ENCODE results near the gene USP17L22.
"Not testable (repeated sequence)": the region's sequence is repeated elsewhere in the genome, so short reads cannot be mapped to it uniquely, and the experiment has no call there.

USP17L22 gene

GRCh38 chr4:9267319-9267718 is at the start of gene USP17L22:
USP17L22 (plus strand) TSS chr4:9267619; CDS start chr4:9267619, 0 bp downstream.
- not testable (repeated sequence) for H3K27me3 ChIP-seq (ENCODE audit: insufficient read depth, low read length, poor library complexity); ATAC-seq (ENCODE audit: insufficient read depth, low read depth)

GRCh38 chr4:9219852-9220251 is 47.6 kb upstream of the USP17L22 start, which contains the start of gene USP17L12:
USP17L12 (plus strand) TSS chr4:9220152; CDS start chr4:9220152, 0 bp downstream.
- not testable (repeated sequence) for ATAC-seq (ENCODE audit: insufficient read depth, low read depth); DNase-seq; H4K20me1 ChIP-seq (ENCODE audit: insufficient read depth, low read length); H3K27me3 ChIP-seq (ENCODE audit: insufficient read depth, low read length, poor library complexity); H3K9me3 ChIP-seq (ENCODE audit: insufficient read depth, low read length, severe bottlenecking); H3K79me2 ChIP-seq (ENCODE audit: insufficient read depth, low read length); H3K36me3 ChIP-seq (ENCODE audit: insufficient read depth, low read length); H3K4me3 ChIP-seq (ENCODE audit: low read depth in 1 of 2, low read length in 2 of 2); H3K4me1 ChIP-seq (ENCODE audit: insufficient read depth, low read length); H2AFZ ChIP-seq (ENCODE audit: low read depth, low read length); H3K9ac ChIP-seq (ENCODE audit: low read depth, low read length); H3K27ac ChIP-seq (ENCODE audit: low read length); H3K4me2 ChIP-seq (ENCODE audit: insufficient read depth, low read length)

More at GRCh38 chr4:9267319-9267718, at the start of gene USP17L22:
- not testable (repeated sequence) for H3K4me3 ChIP-seq (ENCODE audit: low read depth in 1 of 2, low read length in 2 of 2); H3K36me3 ChIP-seq (ENCODE audit: insufficient read depth, low read length); H3K4me1 ChIP-seq (ENCODE audit: insufficient read depth, low read length); H3K9me3 ChIP-seq (ENCODE audit: insufficient read depth, low read length, severe bottlenecking); DNase-seq; H3K4me2 ChIP-seq (ENCODE audit: insufficient read depth, low read length); H2AFZ ChIP-seq (ENCODE audit: low read depth, low read length); H3K9ac ChIP-seq (ENCODE audit: low read depth, low read length); H4K20me1 ChIP-seq (ENCODE audit: insufficient read depth, low read length); H3K79me2 ChIP-seq (ENCODE audit: insufficient read depth, low read length); H3K27ac ChIP-seq (ENCODE audit: low read length)

- H3K27me3 ChIP-seq (ENCODE audit: insufficient read depth, low read length, poor library complexity); H3K4me2 ChIP-seq (ENCODE audit: insufficient read depth, low read length); H3K27ac ChIP-seq (ENCODE audit: low read length); H2AFZ ChIP-seq (ENCODE audit: low read depth, low read length); H3K79me2 ChIP-seq (ENCODE audit: insufficient read depth, low read length); H4K20me1 ChIP-seq (ENCODE audit: insufficient read depth, low read length); H3K9me3 ChIP-seq (ENCODE audit: insufficient read depth, low read length, severe bottlenecking); ATAC-seq (ENCODE audit: insufficient read depth, low read depth); H3K36me3 ChIP-seq (ENCODE audit: insufficient read depth, low read length); H3K4me3 ChIP-seq (ENCODE audit: low read depth in 1 of 2, low read length in 2 of 2); DNase-seq; H3K4me1 ChIP-seq (ENCODE audit: insufficient read depth, low read length); H3K9ac ChIP-seq (ENCODE audit: low read depth, low read length): not testable (repeated sequence)
Measured at GRCh38 chr4:9224596-9224995, 42.8 kb upstream of the USP17L22 start, which contains the start of gene USP17L13. USP17L13 (plus strand) TSS chr4:9224896; CDS start chr4:9224896, 0 bp downstream.

GRCh38 chr4:9230249-9230648 is 37.2 kb upstream of the USP17L22 start:
- not testable (repeated sequence) for H4K20me1 ChIP-seq (ENCODE audit: insufficient read depth, low read length); H3K4me3 ChIP-seq (ENCODE audit: low read depth in 1 of 2, low read length in 2 of 2); H3K27me3 ChIP-seq (ENCODE audit: insufficient read depth, low read length, poor library complexity); H3K4me2 ChIP-seq (ENCODE audit: insufficient read depth, low read length); H3K9me3 ChIP-seq (ENCODE audit: insufficient read depth, low read length, severe bottlenecking); DNase-seq; H3K36me3 ChIP-seq (ENCODE audit: insufficient read depth, low read length); H3K27ac ChIP-seq (ENCODE audit: low read length); H3K79me2 ChIP-seq (ENCODE audit: insufficient read depth, low read length); H3K9ac ChIP-seq (ENCODE audit: low read depth, low read length); H2AFZ ChIP-seq (ENCODE audit: low read depth, low read length); ATAC-seq (ENCODE audit: insufficient read depth, low read depth); H3K4me1 ChIP-seq (ENCODE audit: insufficient read depth, low read length)

DNA sequence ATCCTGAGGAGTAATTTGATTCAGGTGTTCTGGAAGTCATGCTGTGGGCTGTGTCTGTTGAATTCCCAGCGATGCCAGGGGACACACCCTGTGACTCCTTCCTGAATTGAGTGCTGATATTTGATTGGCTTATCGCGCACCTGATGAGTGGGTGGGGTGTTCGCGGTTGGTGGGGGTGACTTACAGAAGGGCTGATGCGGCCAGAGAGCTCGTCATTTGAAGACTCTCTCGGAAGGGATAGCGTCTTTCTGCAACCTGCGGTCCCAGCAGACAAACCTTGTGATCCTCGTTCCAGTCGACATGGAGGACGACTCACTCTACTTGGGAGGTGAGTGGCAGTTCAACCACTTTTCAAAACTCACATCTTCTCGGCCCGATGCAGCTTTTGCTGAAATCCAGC is 33.3 kb upstream of the USP17L22 start, which contains the start of gene USP17L15:
Gene USP17L15, plus strand, starts transcription at position 301 of the 400 bp plus-strand sequence. Its CDS starts 0 bp downstream, at position 301.
- not testable (repeated sequence) for ATAC-seq (ENCODE audit: insufficient read depth, low read depth); H3K4me2 ChIP-seq (ENCODE audit: insufficient read depth, low read length); H3K79me2 ChIP-seq (ENCODE audit: insufficient read depth, low read length)

GRCh38 chr4:9238461-9238860 is 29.0 kb upstream of the USP17L22 start:
- DNase-seq; H3K9ac ChIP-seq (ENCODE audit: low read depth, low read length); H2AFZ ChIP-seq (ENCODE audit: low read depth, low read length); H3K4me1 ChIP-seq (ENCODE audit: insufficient read depth, low read length); H3K36me3 ChIP-seq (ENCODE audit: insufficient read depth, low read length); H4K20me1 ChIP-seq (ENCODE audit: insufficient read depth, low read length); H3K9me3 ChIP-seq (ENCODE audit: insufficient read depth, low read length, severe bottlenecking); H3K27me3 ChIP-seq (ENCODE audit: insufficient read depth, low read length, poor library complexity); H3K79me2 ChIP-seq (ENCODE audit: insufficient read depth, low read length); H3K27ac ChIP-seq (ENCODE audit: low read length); H3K4me2 ChIP-seq (ENCODE audit: insufficient read depth, low read length); H3K4me3 ChIP-seq (ENCODE audit: low read depth in 1 of 2, low read length in 2 of 2); ATAC-seq (ENCODE audit: insufficient read depth, low read depth): not testable (repeated sequence)

More for the DNA sequence above, 33.3 kb upstream of the USP17L22 start, which contains the start of gene USP17L15:
- not testable (repeated sequence) for H3K4me3 ChIP-seq (ENCODE audit: low read depth in 1 of 2, low read length in 2 of 2); H3K27ac ChIP-seq (ENCODE audit: low read length); H3K9me3 ChIP-seq (ENCODE audit: insufficient read depth, low read length, severe bottlenecking); DNase-seq; H3K4me1 ChIP-seq (ENCODE audit: insufficient read depth, low read length); H3K9ac ChIP-seq (ENCODE audit: low read depth, low read length); H2AFZ ChIP-seq (ENCODE audit: low read depth, low read length); H4K20me1 ChIP-seq (ENCODE audit: insufficient read depth, low read length); H3K36me3 ChIP-seq (ENCODE audit: insufficient read depth, low read length); H3K27me3 ChIP-seq (ENCODE audit: insufficient read depth, low read length, poor library complexity)

- H3K9me3 ChIP-seq (ENCODE audit: insufficient read depth, low read length, severe bottlenecking); H4K20me1 ChIP-seq (ENCODE audit: insufficient read depth, low read length); H3K4me3 ChIP-seq (ENCODE audit: low read depth in 1 of 2, low read length in 2 of 2); H3K36me3 ChIP-seq (ENCODE audit: insufficient read depth, low read length); ATAC-seq (ENCODE audit: insufficient read depth, low read depth); H3K9ac ChIP-seq (ENCODE audit: low read depth, low read length); H3K4me1 ChIP-seq (ENCODE audit: insufficient read depth, low read length); H3K27ac ChIP-seq (ENCODE audit: low read length); H2AFZ ChIP-seq (ENCODE audit: low read depth, low read length); H3K4me2 ChIP-seq (ENCODE audit: insufficient read depth, low read length); H3K79me2 ChIP-seq (ENCODE audit: insufficient read depth, low read length); DNase-seq; H3K27me3 ChIP-seq (ENCODE audit: insufficient read depth, low read length, poor library complexity): not testable (repeated sequence)
Measured at GRCh38 chr4:9243579-9243978, 23.8 kb upstream of the USP17L22 start, which contains the start of gene USP17L17. USP17L17 (plus strand) TSS chr4:9243879; CDS start chr4:9243879, 0 bp downstream.

GRCh38 chr4:9247953-9248680 is 19.3 kb upstream of the USP17L22 start, which contains the start of gene USP17L18:
USP17L18 (plus strand) TSS chr4:9248630; CDS start chr4:9248630, 0 bp downstream.
- not testable (repeated sequence) for H3K27me3 ChIP-seq (ENCODE audit: insufficient read depth, low read length, poor library complexity); H3K9me3 ChIP-seq (ENCODE audit: insufficient read depth, low read length, severe bottlenecking); H3K4me1 ChIP-seq (ENCODE audit: insufficient read depth, low read length); H2AFZ ChIP-seq (ENCODE audit: low read depth, low read length); H3K79me2 ChIP-seq (ENCODE audit: insufficient read depth, low read length); H3K4me3 ChIP-seq (ENCODE audit: low read depth in 1 of 2, low read length in 2 of 2); H3K36me3 ChIP-seq (ENCODE audit: insufficient read depth, low read length); H3K4me2 ChIP-seq (ENCODE audit: insufficient read depth, low read length); ATAC-seq (ENCODE audit: insufficient read depth, low read depth); H4K20me1 ChIP-seq (ENCODE audit: insufficient read depth, low read length); H3K27ac ChIP-seq (ENCODE audit: low read length); H3K9ac ChIP-seq (ENCODE audit: low read depth, low read length); DNase-seq
